DMS53 (cell line): ENCODE measurements around the gene LAMC3.
"Not testable (repeated sequence)": the region's sequence is repeated elsewhere in the genome, so short reads cannot be mapped to it uniquely, and the experiment has no call there.

ENCODE experiments used
- DNase-seq: peaks from one replicate; lab custom pipeline; 2025; lab: John Stamatoyannopoulos, UW

Gene LAMC3

GRCh38 chr9:130991778-130992681 lies 16.9 kb upstream of the LAMC3 start:
- DNase-seq = no peak

GRCh38 chr9:130992682-130993032 lies 16.3 kb upstream of the LAMC3 start:
- DNase-seq = no peak

GRCh38 chr9:130993303-130994030 lies 15.5 kb upstream of the LAMC3 start:
- no peak for DNase-seq

GRCh38 chr9:130994135-130995085 lies 14.6 kb upstream of the LAMC3 start:
- no peak for DNase-seq

- DNase-seq = peak; percentile 33
These were observed 13.6 kb upstream of the LAMC3 start for GRCh38 chr9:130995086-130996011.

- no peak for DNase-seq
These were observed 12.8 kb upstream of the LAMC3 start for GRCh38 chr9:130996205-130996604.

GRCh38 chr9:130996676-130997394 lies 12.1 kb upstream of the LAMC3 start:
- no peak for DNase-seq

GRCh38 chr9:130997395-130997684 lies 11.6 kb upstream of the LAMC3 start:
- DNase-seq = no peak

- DNase-seq = peak; percentile 87
These were observed 10.9 kb upstream of the LAMC3 start for GRCh38 chr9:130997925-130998596.

- DNase-seq = no peak
These were observed 10.3 kb upstream of the LAMC3 start for GRCh38 chr9:130998597-130999244.

- DNase-seq = no peak
These were observed 9.7 kb upstream of the LAMC3 start for GRCh38 chr9:130999245-130999623.

GRCh38 chr9:131000526-131000925 lies 8.4 kb upstream of the LAMC3 start:
- DNase-seq = not testable (repeated sequence)

GRCh38 chr9:131001021-131001420 lies 8.0 kb upstream of the LAMC3 start:
- DNase-seq = no peak

- no peak for DNase-seq
These were observed 7.0 kb upstream of the LAMC3 start for GRCh38 chr9:131001990-131002389.

GRCh38 chr9:131006601-131007000 lies 2.4 kb upstream of the LAMC3 start:
- DNase-seq = no peak

GRCh38 chr9:131008086-131008485 lies 888 bp upstream of the LAMC3 start:
- DNase-seq = no peak

GRCh38 chr9:131008563-131008908 lies 438 bp upstream of the LAMC3 start:
- peak; percentile 53 for DNase-seq

GRCh38 chr9:131010482-131011273 lies 1.7 kb downstream of the LAMC3 start:
- no peak for DNase-seq
